ENCODE measurements around the gene NBAS. TPM values are rescaled to one million over a fixed set of nuclear protein-coding genes. Genes with fewer than 3 reads are reported as not detected.

Gene NBAS
- total RNA-seq, 2 experiments from 2014 or later, result 24.3 to 25.5 TPM

GRCh38 chr2:15568874-15569273, 7.7 kb upstream of the NBAS start:
- no peaks in the 10 kb centered on the region for H3K4me1 Mint-ChIP-seq (ENCODE audit: low read depth)
- no peaks in the 10 kb centered on the region for H3K9me3 Mint-ChIP-seq
- H3K27ac ChIP-seq (ENCODE audit: low read depth in 1 of 2, low read length in 2 of 2), result no peak overlapping the region
- ATAC-seq (ENCODE audit: poor library complexity), result no peak
- POLR2A ChIA-PET, result no interaction called here
- no peak overlapping the region for H3K4me3 Mint-ChIP-seq
- H3K36me3 Mint-ChIP-seq (ENCODE audit: low read depth), result no peaks in the 10 kb centered on the region
- H3K27ac Mint-ChIP-seq, result no peak overlapping the region
- H3K36me3 ChIP-seq (ENCODE audit: insufficient read depth, low read length), result no peaks in the 10 kb centered on the region
- no peaks in the 10 kb centered on the region for H3K4me1 ChIP-seq (ENCODE audit: insufficient read depth, low read length)
- intact Hi-C loops (cut with DNase I, micrococcal nuclease), result no loop called here
- no peak overlapping the region for H3K4me3 ChIP-seq (ENCODE audit: low read length)
- no peak for DNase-seq
- no peak for TF ChIP-seq CTCF (IDR thresholded peaks at IDR 0.05)
- H3K27me3 Mint-ChIP-seq, result peaks cover 5% of the 10 kb centered on the region
- CTCF ChIA-PET, result interaction anchor here (0.6 to 1.3 kb wide), 2 partner anchors 8 to 22 kb away, joined by 3 read pairs; no protein-coding TSS in a partner anchor
- no peaks in the 10 kb centered on the region for H3K27me3 ChIP-seq (ENCODE audit: control insufficient read depth in 1 of 2, insufficient read depth in 2 of 2, low read length in 2 of 2)
- H3K9me3 ChIP-seq (ENCODE audit: control insufficient read depth in 1 of 2, insufficient read depth in 1 of 2, low read length in 2 of 2), result no peaks in the 10 kb centered on the region

GRCh38 chr2:15566912-15567311, 5.8 kb upstream of the NBAS start:
- intact Hi-C loops (cut with DNase I, micrococcal nuclease), result no loop called here
- CTCF ChIA-PET, result interaction anchor here (1.0 kb wide), 1 partner anchor 10 kb away, joined by 5 read pairs; no protein-coding TSS in a partner anchor
- H3K27ac Mint-ChIP-seq, result no peak overlapping the region
- POLR2A ChIA-PET, result no interaction called here
- Histone ChIP-seq H3K9me3 (ENCODE audit: control insufficient read depth in 1 of 2, insufficient read depth in 1 of 2, low read length in 2 of 2) (no peaks in the 10 kb centered on the region), H3K4me1 (ENCODE audit: insufficient read depth, low read length) (peaks cover under 1% of the 10 kb centered on the region), H3K27ac (ENCODE audit: low read depth in 1 of 2, low read length in 2 of 2) (no peak overlapping the region), H3K36me3 (ENCODE audit: insufficient read depth, low read length) (no peaks in the 10 kb centered on the region), H3K27me3 (ENCODE audit: control insufficient read depth in 1 of 2, insufficient read depth in 2 of 2, low read length in 2 of 2) (no peaks in the 10 kb centered on the region), H3K4me3 (ENCODE audit: low read length) (no peak overlapping the region)
- ATAC-seq (ENCODE audit: poor library complexity), result no peak
- DNase-seq, result no peak
- H3K4me1 Mint-ChIP-seq (ENCODE audit: low read depth), result peaks cover 16% of the 10 kb centered on the region
- H3K4me3 Mint-ChIP-seq, result no peak overlapping the region
- no peaks in the 10 kb centered on the region for H3K9me3 Mint-ChIP-seq
- H3K36me3 Mint-ChIP-seq (ENCODE audit: low read depth), result no peaks in the 10 kb centered on the region
- peaks cover 5% of the 10 kb centered on the region for H3K27me3 Mint-ChIP-seq
- no peak for TF ChIP-seq CTCF (IDR thresholded peaks at IDR 0.05)

- no peak for DNase-seq
- intact Hi-C loops (cut with DNase I, micrococcal nuclease), result no loop called here
- H3K27ac Mint-ChIP-seq, result no peak overlapping the region
- H3K36me3 Mint-ChIP-seq (ENCODE audit: low read depth), result peaks cover 5% of the 10 kb centered on the region
- POLR2A ChIA-PET, result no interaction called here
- peaks cover 24% of the 10 kb centered on the region for H3K4me1 Mint-ChIP-seq (ENCODE audit: low read depth)
- Histone ChIP-seq H3K4me3 (ENCODE audit: low read length) (no peak overlapping the region), H3K27me3 (ENCODE audit: control insufficient read depth in 1 of 2, insufficient read depth in 2 of 2, low read length in 2 of 2) (no peaks in the 10 kb centered on the region), H3K4me1 (ENCODE audit: insufficient read depth, low read length) (peaks cover 3% of the 10 kb centered on the region), H3K9me3 (ENCODE audit: control insufficient read depth in 1 of 2, insufficient read depth in 1 of 2, low read length in 2 of 2) (no peaks in the 10 kb centered on the region), H3K36me3 (ENCODE audit: insufficient read depth, low read length) (no peaks in the 10 kb centered on the region), H3K27ac (ENCODE audit: low read depth in 1 of 2, low read length in 2 of 2) (no peak overlapping the region)
- ATAC-seq (ENCODE audit: poor library complexity), result no peak
- H3K9me3 Mint-ChIP-seq, result no peaks in the 10 kb centered on the region
- peaks cover 5% of the 10 kb centered on the region for H3K27me3 Mint-ChIP-seq
- H3K4me3 Mint-ChIP-seq, result no peak overlapping the region
- CTCF ChIA-PET, result interaction anchor here (1.0 kb wide), 1 partner anchor 11 kb away, joined by 5 read pairs; no protein-coding TSS in a partner anchor
- TF ChIP-seq CTCF (IDR thresholded peaks at IDR 0.05), result no peak
These were observed 5.0 kb upstream of the NBAS start for GRCh38 chr2:15565994-15566671.

All from CD4-positive, alpha-beta T cell (primary cell).